Activated CD4-positive, alpha-beta T cell treated with anti-CD3 and anti-CD28 coated beads for 1 hour (primary cell): ENCODE data around the gene NRGN.
"Not testable (repeated sequence)": the region's sequence is repeated elsewhere in the genome, so short reads cannot be mapped to it uniquely, and the experiment has no call there.

Experiments used
- DNase-seq: peaks from one replicate; pipeline ENCODE4 v3.0.0-alpha.2; 2020

Gene NRGN

DNA sequence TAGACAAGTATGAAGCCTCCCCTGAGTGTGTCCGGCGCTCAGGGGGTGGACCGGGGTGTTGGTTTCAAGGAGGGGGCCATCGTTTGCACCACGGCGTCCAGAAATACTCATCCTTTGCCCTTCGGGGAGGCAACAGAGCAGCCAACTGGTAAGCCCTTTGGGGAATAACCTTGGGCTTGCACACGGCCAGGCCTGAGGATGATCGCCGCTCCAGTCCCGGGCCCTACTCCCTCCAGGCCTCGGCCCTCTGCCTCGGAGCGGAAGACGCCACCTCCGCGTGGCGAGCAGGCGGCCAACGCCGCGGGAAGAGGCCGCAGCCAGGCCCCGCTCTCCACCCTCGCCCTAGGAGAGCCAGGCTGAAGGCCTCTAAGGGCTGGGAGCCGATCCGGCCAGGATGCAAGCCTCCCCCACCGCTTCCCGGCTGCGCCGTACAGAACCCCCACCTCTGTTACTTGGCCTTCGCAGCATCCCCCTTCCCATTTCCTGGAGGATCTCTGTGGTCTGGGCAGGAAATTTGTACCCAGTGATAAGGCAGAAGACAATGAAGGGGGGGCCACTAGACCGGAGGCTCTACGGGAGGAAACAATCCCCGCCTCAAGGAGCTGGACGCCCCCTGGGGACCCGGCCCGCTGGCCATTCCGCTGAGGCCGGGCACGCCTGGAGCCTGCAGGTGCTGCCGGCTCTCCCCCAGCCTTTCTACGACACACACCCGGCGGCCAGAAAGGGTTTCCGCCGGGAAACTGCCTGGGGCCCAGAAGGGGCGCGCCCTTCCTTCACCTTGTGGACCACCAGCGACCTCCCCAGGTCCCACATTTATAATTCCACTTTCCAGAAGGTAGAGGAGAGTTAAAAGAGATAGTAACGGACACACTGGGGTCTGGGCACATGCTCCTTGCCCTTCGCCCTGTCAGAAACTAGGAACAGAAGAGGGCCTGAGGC is 19.8 kb downstream of the NRGN start:
- no peak for DNase-seq

DNA sequence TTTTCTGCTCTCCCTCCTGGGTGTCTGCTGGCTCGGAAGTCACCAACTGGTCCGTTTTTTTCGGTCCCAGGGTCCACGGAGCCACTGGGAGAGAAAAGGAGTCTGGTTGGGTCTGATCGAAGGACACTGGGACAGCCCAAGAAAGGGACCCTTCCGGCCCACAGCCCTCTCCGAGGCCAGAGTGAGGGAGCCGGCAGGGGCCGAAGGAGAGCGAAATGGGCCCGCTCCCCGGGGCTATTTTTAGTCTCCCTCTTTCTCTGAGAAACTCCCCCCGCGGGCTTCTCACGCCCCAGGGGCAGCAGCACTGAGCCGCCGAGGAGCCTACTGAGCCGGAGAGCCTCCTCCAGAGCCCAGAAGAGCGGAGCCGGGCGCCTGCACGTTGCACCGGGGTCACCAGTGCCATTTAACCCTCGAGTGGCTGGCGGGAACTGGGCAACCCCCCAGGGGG is 20.5 kb downstream of the NRGN start:
- no peak for DNase-seq

DNA sequence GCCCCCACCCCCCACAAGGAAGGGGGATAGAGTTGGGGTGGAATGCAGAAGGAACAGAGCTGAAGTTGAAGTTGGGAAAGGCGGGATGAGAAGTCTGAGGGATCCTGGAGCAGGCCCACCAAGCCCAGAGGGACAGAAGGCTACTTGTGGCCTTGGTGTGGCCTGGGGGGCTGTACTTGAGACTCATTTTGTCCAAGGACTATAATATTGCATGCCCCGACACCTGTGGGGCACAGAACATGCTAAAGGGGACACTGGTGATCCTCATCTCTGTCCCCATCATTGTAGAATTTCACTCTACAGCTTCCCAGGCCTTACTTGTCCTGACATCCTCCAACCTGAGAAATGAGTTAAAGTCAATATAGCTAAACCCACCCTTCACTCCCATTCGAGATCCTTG is 21.1 kb downstream of the NRGN start:
- DNase-seq = no peak

DNA sequence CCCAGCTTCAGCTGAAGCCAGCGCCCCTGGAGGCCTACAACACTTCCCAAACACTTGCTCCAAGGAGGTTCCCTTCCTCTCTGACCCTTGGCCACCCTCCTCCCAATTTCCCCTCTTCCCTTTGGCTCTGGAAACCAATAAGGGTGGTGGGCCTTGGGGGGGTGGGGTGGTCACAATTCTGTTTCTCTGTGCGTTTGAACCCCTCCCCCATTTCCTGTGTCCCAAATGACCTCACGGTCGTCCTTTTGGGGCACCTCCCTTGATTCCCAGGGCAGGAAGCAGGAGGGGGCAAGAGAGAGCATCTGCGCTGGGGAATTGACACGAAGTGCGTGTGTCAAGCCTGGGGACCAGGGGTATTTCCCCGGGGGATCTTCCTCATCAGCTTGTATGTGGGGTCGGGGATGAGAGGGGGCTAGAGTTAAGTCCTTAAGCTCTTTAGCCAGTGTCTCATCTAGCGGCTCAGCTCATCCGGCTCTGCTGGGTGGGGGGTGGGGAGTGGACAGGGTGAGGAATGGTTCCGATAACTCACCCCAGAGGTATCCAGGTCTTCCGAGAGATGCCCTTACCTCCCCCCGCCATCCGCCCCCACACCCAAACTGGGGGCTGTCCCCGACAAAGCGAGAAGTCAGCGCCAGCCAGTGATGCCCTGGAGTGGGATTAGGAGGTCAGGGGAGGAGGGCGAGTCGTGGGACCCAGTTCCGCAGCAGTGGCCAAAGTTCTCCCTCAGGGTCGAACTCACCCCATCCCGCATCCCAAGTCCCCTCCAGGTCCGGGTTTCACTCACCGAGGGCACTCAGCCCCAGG is 21.8 kb downstream of the NRGN start:
- no peak for DNase-seq

DNA sequence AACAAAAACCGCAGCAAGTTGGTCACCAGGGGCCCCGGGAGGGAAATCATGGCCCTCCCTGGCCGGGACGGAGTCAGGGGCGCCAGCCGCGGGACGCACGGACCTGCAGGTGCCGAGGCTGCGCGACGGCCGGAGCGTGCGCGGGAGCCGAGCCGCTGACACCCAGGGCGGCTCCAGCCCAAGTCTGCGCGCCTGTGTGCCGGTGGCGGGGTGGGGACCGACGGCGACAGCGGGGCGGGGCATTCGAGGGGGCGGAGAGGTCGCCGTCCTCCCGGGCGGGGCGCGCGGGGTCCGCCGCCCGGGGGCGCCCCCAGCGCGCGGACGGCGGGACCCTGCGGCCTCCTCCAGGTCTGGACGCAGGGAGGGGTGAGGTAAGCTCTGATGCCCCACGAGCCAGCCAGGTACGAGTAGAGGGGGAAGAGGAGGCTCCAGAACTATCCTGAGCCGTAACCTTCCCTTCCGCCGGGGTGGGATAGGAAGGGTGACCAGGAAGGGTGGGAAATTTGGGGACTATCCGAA is 22.4 kb downstream of the NRGN start, which contains the start of gene ESAM:
TSS of gene ESAM (minus strand) at position 186 of the 519 bp plus-strand sequence. CDS start at position 50, 136 bp downstream.
- DNase-seq = peak; percentile 56

DNA sequence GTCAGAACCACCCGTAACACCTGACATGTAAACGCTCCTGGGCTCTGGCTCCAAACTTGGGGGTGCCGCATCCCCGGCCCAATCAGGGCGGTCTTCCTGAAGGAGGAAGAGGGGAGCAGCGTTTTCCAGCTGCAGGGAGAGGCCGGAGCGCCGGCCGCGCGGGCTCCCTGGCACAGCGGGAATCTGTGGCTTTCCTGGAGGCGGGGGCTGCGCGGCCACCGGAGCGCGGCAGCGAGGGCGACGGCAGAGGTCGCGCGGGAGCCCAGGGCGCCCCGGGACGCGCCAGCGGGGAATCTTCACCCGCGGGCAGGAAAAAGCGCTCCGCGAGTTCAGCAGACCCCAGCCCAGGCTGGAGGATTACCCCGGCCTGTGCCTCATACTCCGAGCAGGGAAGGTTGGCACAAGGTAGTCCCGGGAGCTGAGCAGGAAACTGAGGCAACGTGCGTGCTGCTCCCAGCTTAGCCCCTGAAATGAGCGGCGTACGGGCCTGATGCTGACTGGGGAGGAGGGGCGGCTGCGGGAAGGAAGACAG is 22.9 kb downstream of the NRGN start:
- no peak for DNase-seq

DNA sequence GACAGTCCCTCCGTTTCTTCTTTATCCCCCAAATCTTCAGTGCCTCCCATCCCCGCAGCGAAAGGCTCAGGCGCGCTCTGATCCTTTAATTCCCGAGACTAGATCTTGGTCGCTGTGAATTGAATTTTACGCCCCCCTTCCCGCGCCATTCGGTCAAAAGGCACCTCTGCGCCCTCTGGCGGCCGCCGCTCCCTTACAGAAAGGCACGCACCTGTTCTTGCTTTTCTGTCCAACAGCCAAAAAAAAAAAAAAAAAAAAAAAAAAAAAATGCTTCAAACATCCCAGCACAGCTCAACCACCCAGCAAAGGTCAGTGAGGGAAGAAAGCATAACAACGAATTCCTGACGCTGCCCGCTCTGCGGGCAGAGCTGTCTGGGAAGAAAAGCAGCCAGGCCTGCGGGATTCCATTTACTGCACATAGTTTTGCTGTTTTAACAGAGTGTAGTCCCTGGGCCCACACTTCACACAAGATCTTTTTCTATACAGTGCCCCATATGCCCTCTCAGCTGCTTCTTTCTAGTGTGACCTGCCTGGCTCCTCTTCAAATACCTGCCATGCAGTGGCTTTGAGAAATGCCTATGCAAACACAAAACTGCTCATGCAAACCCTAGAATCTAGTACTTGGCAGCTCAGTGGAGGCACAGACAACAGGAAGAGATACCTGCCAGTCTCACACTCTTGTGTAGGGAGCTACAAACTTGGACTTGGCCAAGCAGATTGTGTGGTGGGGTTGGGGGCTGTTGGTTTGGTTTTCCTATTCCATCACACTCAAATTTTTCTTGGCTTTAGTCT is 23.6 kb downstream of the NRGN start:
- DNase-seq = peak; percentile 76

DNA sequence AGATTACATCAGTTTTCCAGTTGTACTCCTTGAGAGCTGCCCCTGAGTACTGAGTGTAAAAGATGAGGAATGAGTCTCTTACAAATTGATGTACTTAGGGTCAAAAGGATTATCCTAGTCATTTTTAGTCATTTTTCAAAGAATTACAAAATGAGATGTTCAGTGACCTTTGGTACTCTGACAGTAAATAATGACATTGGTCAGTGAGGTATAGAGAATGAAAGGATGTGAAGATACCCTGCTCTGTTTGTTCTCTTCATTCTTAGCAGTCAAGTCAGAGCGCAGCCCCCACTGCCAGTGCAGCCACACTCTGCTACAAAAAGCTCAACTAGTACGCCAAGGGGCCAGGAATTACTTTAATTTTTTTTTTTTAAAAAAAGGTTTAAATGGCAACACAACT is 26.4 kb downstream of the NRGN start:
- no peak for DNase-seq

DNA sequence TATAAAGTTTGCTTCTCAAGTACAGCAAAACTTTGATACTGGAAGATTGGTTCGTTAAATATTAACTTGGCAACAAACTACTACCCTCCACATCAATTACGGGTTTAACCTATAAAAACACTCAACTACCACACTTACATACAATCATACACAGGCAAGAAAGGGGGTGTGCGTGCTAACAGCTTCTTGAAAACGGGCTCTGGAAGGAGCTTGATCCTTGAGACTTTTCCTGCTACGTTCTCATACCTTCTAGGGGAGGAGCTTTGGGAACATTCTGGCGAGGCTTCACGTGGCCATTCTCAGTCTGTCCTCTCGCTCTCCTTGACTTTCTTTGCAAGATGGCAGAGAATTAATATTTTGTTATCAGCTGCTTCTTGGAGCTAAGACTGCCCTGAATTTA is 29.2 kb downstream of the NRGN start:
- DNase-seq = no peak

DNA sequence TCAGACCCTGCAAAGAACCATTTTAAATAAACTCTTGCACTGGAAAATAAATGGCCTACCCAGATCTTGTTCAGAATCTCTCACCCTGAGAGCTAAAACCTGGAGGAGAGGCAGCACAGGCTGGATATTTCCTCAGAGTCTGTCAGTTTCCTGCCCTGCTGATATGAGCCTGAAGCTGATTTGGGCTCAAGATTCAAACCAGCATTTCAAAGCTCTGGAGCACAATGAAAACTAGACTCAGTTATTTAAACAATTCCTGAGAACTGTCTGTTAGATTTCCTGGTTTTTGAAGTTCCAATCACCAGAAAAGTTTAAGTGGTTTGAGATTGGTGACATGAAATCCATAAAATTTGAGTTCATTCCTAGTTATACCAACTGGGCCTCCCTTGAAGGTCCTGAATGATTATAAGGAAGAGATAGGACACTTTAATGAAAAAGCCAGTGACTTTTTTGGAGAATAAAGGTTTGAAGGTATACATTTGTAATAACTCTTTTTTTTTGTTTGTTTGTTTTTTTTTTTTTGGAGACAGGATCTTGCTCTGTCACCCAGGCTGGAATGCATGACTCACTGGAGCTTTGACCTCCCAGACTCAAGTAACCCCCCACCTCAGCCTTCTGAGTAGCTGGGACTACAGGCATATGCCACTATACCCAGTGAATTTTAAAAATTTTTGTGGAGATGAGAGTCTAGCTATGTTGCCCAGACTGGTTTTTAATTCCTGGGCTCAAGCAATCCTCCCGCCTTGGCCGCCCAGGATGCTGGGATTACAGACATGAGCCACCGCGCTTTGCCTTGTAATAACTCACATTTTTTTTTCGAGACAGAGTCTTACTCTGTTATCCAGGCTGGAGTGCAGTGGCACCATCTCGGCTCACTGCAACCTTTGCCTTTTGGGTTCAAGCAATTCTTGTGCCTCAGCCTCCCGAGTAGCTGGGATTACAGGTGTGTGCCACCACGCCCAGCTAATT is 30.3 kb downstream of the NRGN start:
- DNase-seq = no peak

DNA sequence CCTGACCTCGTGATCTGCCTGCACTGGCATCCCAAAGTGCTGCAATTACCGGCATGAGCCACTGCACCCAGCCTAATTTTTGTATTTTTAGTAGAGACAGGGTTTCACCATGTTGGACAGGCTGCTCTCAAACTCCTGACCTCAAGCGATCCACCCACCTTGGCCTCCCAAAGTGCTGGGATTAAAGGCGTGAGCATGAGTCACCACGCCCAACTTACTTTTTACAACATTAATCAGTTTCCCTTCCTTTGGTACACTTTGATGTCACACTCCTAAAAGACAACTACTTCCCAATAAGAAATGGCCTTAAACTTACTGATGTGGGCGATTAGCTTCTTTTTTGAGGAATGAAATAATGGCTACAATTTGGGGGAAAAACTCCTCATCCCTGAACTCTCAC is 31.2 kb downstream of the NRGN start:
- DNase-seq = not testable (repeated sequence)

DNA sequence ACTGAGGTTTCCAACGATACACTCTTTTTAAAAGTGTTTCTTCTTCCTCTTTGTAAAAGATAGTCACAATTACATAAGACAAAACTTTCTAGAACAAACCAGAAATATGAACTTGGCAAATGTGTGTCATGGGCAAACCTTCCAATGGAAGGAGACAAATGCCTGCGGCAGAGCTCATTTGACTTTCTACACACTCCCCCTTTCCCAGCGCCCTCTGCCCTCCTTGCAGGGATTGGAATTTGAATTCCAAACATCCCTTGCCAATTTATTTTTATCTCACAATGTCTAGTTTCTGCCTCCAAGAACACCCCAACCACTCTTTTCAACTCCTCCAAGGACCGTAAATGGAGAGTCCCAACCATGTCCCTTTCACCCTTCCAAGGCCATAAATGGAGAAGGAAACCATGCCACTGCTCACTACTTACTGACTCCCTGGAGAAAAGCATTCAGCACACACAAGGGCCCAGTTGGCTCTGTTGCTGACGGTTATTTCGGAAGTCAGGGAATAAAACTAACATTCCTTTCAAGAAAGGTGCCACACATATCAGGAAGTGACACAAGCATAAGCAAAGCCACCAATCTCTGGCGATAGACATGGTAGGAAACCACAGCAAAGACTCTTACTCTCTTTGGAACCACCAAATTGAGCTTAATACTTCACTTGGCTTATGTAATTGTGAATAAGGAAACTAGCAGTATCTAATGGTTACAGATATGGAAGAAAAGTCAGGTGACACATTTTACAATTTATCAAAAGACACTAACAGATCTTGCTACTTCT is 37.3 kb downstream of the NRGN start:
- DNase-seq = no peak

DNA sequence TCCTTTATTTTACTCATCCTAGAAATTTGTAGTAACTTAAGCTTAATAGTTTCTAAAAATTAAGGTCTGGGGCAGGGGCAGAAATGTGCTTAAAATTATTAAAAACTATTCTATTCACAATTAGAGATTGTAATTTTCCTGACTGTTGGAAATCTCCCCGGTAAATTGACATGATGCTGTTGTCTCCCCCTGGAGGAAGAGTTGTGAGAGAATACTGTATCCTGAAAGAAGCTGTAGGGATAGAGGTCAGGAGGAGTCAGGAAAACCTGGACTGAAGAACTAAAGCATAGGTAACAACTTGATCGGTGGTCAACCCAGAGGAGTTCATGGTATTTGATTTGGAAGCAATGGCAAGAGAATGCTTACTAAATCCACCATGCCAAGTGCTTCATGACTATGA is 38.5 kb downstream of the NRGN start:
- DNase-seq = no peak

DNA sequence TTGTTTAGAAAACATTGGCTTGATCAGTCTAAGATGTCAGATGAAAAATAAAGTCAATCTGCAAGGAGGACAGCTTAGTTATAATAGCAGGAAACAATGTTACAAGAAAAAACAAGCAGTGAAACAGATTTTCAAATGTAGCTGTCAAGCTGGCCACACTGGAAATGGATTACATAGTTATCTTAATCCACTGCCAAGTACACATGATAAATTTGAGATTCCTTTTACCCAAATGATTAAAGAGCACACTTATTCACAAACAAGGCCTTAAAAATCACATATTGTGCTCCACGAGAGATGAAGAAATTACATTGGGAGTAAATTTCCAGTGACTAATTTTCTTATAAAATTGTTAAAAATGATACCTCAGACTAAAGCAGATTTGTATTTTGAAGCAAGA is 39.8 kb downstream of the NRGN start:
- DNase-seq = no peak

DNA sequence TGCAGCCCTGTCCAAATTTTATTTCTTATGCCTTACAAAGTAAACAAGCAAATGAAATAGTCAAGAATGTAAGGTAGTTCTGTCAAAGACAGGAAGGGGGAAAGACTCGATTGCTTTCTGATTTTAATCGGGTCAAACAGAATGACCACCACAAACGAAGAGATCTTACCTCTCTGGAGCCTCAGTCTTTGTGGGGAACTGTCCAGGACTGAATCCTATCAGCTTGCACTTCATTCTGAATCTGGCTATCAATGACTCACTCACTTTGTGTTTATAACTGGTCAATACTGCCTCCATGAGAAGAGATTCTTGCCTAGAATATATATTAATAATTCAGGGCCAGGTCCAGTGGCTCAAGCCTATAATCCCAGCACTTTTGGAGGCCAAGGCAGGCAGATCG is 43.3 kb downstream of the NRGN start:
- DNase-seq = no peak

DNA sequence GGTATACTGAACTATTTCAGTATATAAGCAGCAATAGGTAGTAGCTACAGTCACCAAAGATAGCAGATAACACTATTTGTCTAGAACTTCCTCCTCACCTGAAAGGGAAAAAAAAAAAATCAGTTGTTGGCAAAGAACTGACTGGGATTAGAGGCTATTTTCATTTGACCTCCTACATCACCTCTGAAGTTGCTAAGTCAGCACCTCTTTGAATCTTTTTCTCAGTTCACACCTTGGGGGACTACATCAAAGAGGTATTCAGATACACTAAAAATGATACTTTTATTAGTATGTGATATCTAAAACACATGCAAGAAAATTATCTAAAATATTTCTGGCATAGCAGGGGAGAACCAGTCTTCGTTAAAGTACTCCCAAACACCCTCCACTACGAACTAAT is 44.3 kb downstream of the NRGN start:
- no peak for DNase-seq

DNA sequence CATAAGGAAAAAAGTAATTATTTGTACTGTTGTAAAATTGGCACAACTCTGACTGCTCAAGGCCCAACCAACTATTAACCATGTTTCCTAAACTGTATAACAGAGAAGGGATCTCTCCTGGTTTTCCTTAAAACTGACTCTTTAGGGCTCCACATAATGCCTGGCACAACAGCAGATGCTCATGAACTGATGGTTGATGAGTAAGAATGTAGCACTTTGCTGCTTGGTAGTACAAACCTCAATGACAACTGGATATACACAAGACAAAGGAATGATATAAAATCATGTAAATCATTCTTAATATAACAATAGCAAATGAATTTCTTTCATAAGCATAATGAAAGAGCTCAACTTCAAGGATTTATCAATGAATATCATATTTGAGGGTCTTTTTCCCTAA is 48.8 kb downstream of the NRGN start:
- no peak for DNase-seq

DNA sequence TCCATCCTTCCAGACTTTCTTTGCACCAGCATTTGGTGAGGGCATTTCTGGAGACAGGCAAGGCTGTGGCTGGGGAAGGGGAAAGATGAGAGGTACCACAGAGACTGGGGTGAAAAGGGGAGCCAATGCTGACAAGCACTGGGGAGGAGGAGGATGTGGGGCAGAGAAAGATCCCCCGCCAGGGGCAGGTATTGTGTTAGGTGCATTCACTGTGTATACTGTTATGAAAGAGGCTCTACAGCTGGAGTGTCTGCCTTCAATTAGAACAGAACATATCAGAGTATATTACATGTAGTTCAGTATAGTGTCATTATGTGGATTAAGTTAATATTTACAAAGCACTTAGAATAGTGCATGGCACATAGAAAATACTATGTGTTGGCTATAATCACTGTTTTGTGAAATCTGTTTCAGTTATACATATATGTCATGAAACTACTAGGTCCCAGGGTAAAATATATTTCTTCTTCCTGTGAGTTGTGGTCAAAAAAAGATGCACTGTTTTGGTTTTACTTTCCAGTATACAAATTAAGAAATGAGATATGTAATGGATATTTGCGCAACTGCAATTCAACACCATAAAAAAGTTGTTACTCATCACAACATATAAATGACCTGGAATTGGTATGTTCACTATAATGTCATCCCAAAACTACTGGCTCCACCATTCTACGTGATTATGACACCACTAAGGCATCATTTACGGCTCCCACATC is 52.0 kb downstream of the NRGN start:
- no peak for DNase-seq

DNA sequence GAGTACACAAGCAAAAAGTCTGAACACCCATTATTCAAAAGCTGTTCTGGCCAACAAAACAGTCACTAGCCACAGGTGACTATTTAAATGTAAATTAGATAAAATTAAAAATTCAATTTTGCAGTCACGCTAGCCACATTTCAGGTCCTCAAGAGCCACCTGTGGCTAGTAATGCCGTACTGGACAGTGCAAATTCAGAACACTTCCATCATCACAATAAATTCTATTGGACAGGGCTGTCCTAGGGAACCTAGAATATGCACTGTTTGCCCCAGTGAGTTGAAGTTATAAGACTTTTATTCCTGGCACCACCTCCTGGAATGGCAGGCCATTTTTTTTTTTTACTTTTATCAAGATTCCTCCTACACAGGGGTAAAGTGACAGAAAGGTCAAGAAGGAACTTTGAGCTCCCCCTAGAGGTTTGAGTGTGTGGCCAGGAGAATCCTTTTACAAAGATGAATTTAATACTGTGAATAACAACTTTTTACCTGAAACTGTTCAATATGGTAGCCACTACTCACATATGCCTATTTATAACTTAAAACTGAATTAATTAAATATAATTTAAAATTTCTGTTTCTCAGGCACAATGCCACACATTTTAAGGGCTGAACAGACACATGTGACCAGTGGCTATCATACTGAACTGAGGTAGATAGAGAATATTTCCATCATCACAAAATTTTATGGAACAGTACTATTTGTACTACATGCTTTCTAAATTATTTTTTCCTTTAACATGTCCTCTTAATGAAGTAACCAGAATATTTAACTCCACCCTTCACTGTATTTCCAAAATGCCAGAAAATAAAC is 53.9 kb downstream of the NRGN start:
- DNase-seq = no peak
